K562 (cell line): Measurements from ENCODE around the gene PACRG. TPM values are rescaled to one million over a fixed set of nuclear protein-coding genes. Genes with fewer than 3 reads are reported as not detected.

ENCODE experiments used
- ATAC-seq: fragments of 200-7000 bp; cut with Tn5 transposase; 3 replicates; pipeline ENCODE4 v1.9.1; 2020; ENCODE audit warnings: moderate library complexity
- BruUV-seq: library from RNA; stranded (reverse); fragments of 400-500 nt; replicated peaks from 2 replicates; lab custom pipeline; 2021; lab: Mats Ljungman, UMichigan
- CTCF ChIA-PET: fragments of 300-600 bp; formaldehyde crosslinking; extraction: SDS; loops from one replicate; lab custom pipeline; 2021; ENCODE audit warnings: low intra/inter-chr PET ratio; lab: Yijun Ruan, JAX
- POLR2A ChIA-PET: fragments of 300-600, 350-650 bp; sonication (Branson Sonifier 250); formaldehyde crosslinking; extraction: SDS; loops from one replicate; lab custom pipeline; 2021; ENCODE audit warnings: antibody characterized with exemption, inconsistent platforms; lab: Yijun Ruan, JAX
- DNase-seq, 4 experiments: peaks; one replicate each; pipeline versions ENCODE4 v3.0.0 to v3.0.0-alpha.2; 2011 to 2018; ENCODE audit warnings: low spot score in 3 of 4, mixed read lengths in 3 of 4; ENCODE audit errors: extremely low read depth in 1 of 4
- FAIRE-seq: peaks from 2 replicates; lab custom pipeline; 2011; peaks lifted over from hg19 to GRCh38; lab: Jason Lieb, UNC
- H2AFZ ChIP-seq: 2 replicates; pipeline ENCODE4 v1.6.0; 2011; ENCODE audit warnings: low read depth, low read length, control low read depth, inconsistent platforms
- H3K27ac ChIP-seq: fragments of 200-600 bp; 3 replicates; pipeline ENCODE4 v1.8.0; 2011; ENCODE audit warnings: low read depth, mild to moderate bottlenecking, control low read depth, inconsistent platforms, low read length, moderate library complexity, mixed read lengths; ENCODE audit errors: extremely low read depth
- H3K27me3 ChIP-seq, 2 experiments: fragments of 300-600 bp in 1 of 2; 2 replicates in 1 of 2; 3 replicates in 1 of 2; pipeline versions ENCODE4 v1.6.0 to v1.8.0; 2011; ENCODE audit warnings: inconsistent platforms in 2 of 2, low read length in 2 of 2, mild to moderate bottlenecking in 1 of 2, mixed read lengths in 1 of 2, moderate library complexity in 1 of 2; ENCODE audit not compliant: control insufficient read depth in 2 of 2, insufficient read depth in 2 of 2
- H3K36me3 ChIP-seq: fragments of 300-600 bp; 3 replicates; pipeline ENCODE4 v1.8.0; 2011; ENCODE audit warnings: mild to moderate bottlenecking, low read length, inconsistent platforms; ENCODE audit not compliant: control insufficient read depth, insufficient read depth
- H3K4me1 ChIP-seq, 2 experiments: fragments of 200-600 bp in 1 of 2; replicated peaks in 1 of 2; 2 replicates in 1 of 2; 3 replicates in 1 of 2; pipeline versions ENCODE4 v1.5.1 to v1.8.0; 2011; ENCODE audit warnings: inconsistent platforms in 2 of 2, low read length in 2 of 2, mild to moderate bottlenecking in 1 of 2, mixed read lengths in 1 of 2, moderate library complexity in 1 of 2; ENCODE audit not compliant: control insufficient read depth in 2 of 2, insufficient read depth in 2 of 2
- H3K4me2 ChIP-seq: 2 replicates; pipeline ENCODE4 v1.6.1; 2011; ENCODE audit warnings: low read length, control low read depth, inconsistent platforms, mixed read lengths; ENCODE audit not compliant: insufficient read depth
- H3K4me3 ChIP-seq: fragments of 200-600 bp; sonication (generic), shearing (Covaris generic); 2 replicates; pipeline ENCODE4 v1.5.1; 2016; ENCODE audit warnings: control low read depth, inconsistent platforms
- H3K79me2 ChIP-seq: fragments of 200-600 bp; 3 replicates; pipeline ENCODE4 v1.8.0; 2011; ENCODE audit warnings: low read length, inconsistent platforms; ENCODE audit not compliant: control insufficient read depth, insufficient read depth
- H3K9ac ChIP-seq, 2 experiments: 2 replicates each; pipeline versions ENCODE4 v1.6.0 to v1.6.1; 2011; ENCODE audit warnings: low read depth in 2 of 2, low read length in 2 of 2, control low read depth in 1 of 2, inconsistent platforms in 1 of 2, mild to moderate bottlenecking in 1 of 2, mixed read lengths in 1 of 2; ENCODE audit not compliant: insufficient read depth in 1 of 2
- H3K9me1 ChIP-seq: one replicate; pipeline ENCODE4 v1.6.0; 2011; ENCODE audit warnings: inconsistent platforms, mild to moderate bottlenecking, low read length, moderate library complexity; ENCODE audit not compliant: control insufficient read depth, insufficient read depth
- H3K9me3 ChIP-seq: replicated peaks from 2 replicates; pipeline ENCODE4 v1.5.1; 2011; ENCODE audit warnings: low read depth, low read length, inconsistent platforms; ENCODE audit not compliant: control insufficient read depth, insufficient read depth
- H4K20me1 ChIP-seq: replicated peaks from 2 replicates; pipeline ENCODE4 v1.6.1; 2011; ENCODE audit warnings: low read length, inconsistent platforms, mixed read lengths; ENCODE audit not compliant: control insufficient read depth, insufficient read depth
- BCLAF1 ChIP-seq, 2 experiments: fragments of 450-650 bp in 1 of 2; IDR thresholded peaks; 2 replicates each; pipeline ENCODE4 v1.6.1; 2011 to 2017; ENCODE audit warnings: low read depth in 2 of 2, antibody characterized with exemption in 1 of 2, borderline replicate concordance in 1 of 2, low read length in 1 of 2, mild to moderate bottlenecking in 1 of 2, mixed read lengths in 1 of 2; ENCODE audit not compliant: control insufficient read depth in 1 of 2
- CTCF ChIP-seq, 3 experiments: IDR thresholded peaks in 2 of 3; conservative IDR thresholded peaks in 1 of 3; 2 replicates each; pipeline ENCODE4 v1.5.1; 2011 to 2012; ENCODE audit warnings: low read length in 3 of 3, mild to moderate bottlenecking in 3 of 3, control low read depth in 2 of 3, improper control_type of control experiment in 1 of 3, inconsistent platforms in 1 of 3, low read depth in 1 of 3, mixed read lengths in 1 of 3, moderate library complexity in 1 of 3; ENCODE audit not compliant: insufficient read depth in 2 of 3
- ETV1 ChIP-seq: fragments of 450-650 bp; conservative IDR thresholded peaks from 2 replicates; pipeline ENCODE4 v1.6.1; 2016; ENCODE audit warnings: missing genetic modification characterization, control low read depth, low read depth, missing compliant biosample characterization
- HNRNPH1 ChIP-seq: fragments of 200-400 bp; formaldehyde crosslinking; optimal IDR thresholded peaks from 2 replicates; pipeline ENCODE3; 2017; ENCODE audit warnings: low read depth, mild to moderate bottlenecking, low read length, moderate library complexity
- L3MBTL2 ChIP-seq: fragments of 450-650 bp; IDR thresholded peaks from 2 replicates; pipeline ENCODE4 v1.6.1; 2016; ENCODE audit warnings: mild to moderate bottlenecking, moderate library complexity
- NCOR1 ChIP-seq: fragments of 450-650 bp; IDR thresholded peaks from 2 replicates; pipeline ENCODE4 v1.6.1; 2016; ENCODE audit warnings: mild to moderate bottlenecking, moderate library complexity
- PTRF ChIP-seq: fragments of 450-650 bp; IDR thresholded peaks from 2 replicates; pipeline ENCODE4 v1.6.1; 2016; ENCODE audit warnings: mild to moderate bottlenecking, missing genetic modification characterization, missing compliant biosample characterization
- RBBP5 ChIP-seq: fragments of 200-600 bp; sonication (generic); IDR thresholded peaks from 2 replicates; pipeline ENCODE4 v1.6.1; 2012; ENCODE audit warnings: borderline replicate concordance, mild to moderate bottlenecking, low read length, control low read depth, inconsistent platforms; ENCODE audit not compliant: insufficient read depth, poor library complexity, severe bottlenecking
- ZBTB2 ChIP-seq: fragments of 450-650 bp; IDR thresholded peaks from 2 replicates; pipeline ENCODE4 v1.6.1; 2016; ENCODE audit warnings: antibody characterized with exemption
- ZFP91 ChIP-seq: sonication (generic); formaldehyde crosslinking; IDR thresholded peaks from 2 replicates; pipeline ENCODE4 v1.8.0; 2022; ENCODE audit warnings: mild to moderate bottlenecking, missing genetic modification reagents
- ZNF143 ChIP-seq: sonication (generic); formaldehyde crosslinking; IDR thresholded peaks from 2 replicates; pipeline ENCODE4 v1.9.0; 2022; ENCODE audit warnings: mild to moderate bottlenecking, missing genetic modification reagents
- ZNF146 ChIP-seq: IDR thresholded peaks from one replicate; pipeline ENCODE4 v1.6.1; 2018; ENCODE audit warnings: missing compliant biosample characterization; ENCODE audit not compliant: unreplicated experiment
- ZNF175 ChIP-seq: fragments of 200-800 bp; sonication (Bioruptor generic); IDR thresholded peaks from 2 replicates; pipeline ENCODE4 v1.6.1; 2016; ENCODE audit warnings: low read depth, mild to moderate bottlenecking, missing genetic modification characterization, missing compliant biosample characterization
- ZNF263 ChIP-seq: sonication (generic); formaldehyde crosslinking; IDR thresholded peaks from 2 replicates; pipeline ENCODE4 v1.8.0; 2022; ENCODE audit warnings: mild to moderate bottlenecking, missing genetic modification reagents, borderline replicate concordance
- WGBS: fragments of 100-300 bp; shearing (Covaris generic); methylation state at CpG from one replicate; pipeline ENCODE4 v1.1.6; 2016; ENCODE audit warnings: low coverage, mixed read lengths; ENCODE audit not compliant: insufficient coverage; ENCODE audit errors: missing lambda C conversion rate; 5-methylcytosine and 5-hydroxymethylcytosine counted together
- in situ Hi-C: fragments of 300-500 bp; cut with MboI; formaldehyde crosslinking; loops from 4 replicates; pipeline ENCODE4 v1.15.0; 2018; ENCODE audit warnings: inconsistent platforms, mixed read lengths
- intact Hi-C: fragments of 100-400 bp; cut with micrococcal nuclease; formaldehyde crosslinking; loops from 2 replicates; pipeline ENCODE4 v1.14.2; 2022
- polyA plus RNA-seq, 8 experiments: library from polyadenylated mRNA; depleted of rRNA in 4 of 8; stranded (reverse) in 5 of 8; unstranded in 3 of 8; fragments of >200 nt; fragmentation: Nextera tagmentation in 2 of 8; fragmentation: Illumina TruSeq in 1 of 8; extraction: Ambion mirVana in 2 of 8; extraction: Trizol in 1 of 8; gene quantifications; 2 replicates each; pipeline versions ENCODE4 v1.2.1 to v1.2.3, GENCODE V29; 2011 to 2014; ENCODE audit warnings: inconsistent platforms in 1 of 8, missing spikeins in 1 of 8
- total RNA-seq, 7 experiments: library from RNA; depleted of rRNA in 6 of 7; stranded (reverse); fragments of >200 nt in 6 of 7; fragmentation: Illumina TruSeq in 2 of 7; extraction: Trizol in 2 of 7; gene quantifications; 2 replicates each; pipeline versions ENCODE4 v1.2.1 to v1.2.3, GENCODE V29; 2011 to 2021; ENCODE audit warnings: low replicate concordance in 1 of 7

PACRG gene
- total and polyA plus RNA-seq, 9 of the 15 experiments (the other 6 are each of a cell fraction or from before 2014, with no cell fraction given), result 0.04 TPM; not detected in 8

GRCh38 chr6:163152701-163153100 is 424.9 kb downstream of the PACRG start:
- 2% methylated on average over 6 of the region's 6 CpGs for WGBS
- H3K9me1 ChIP-seq, result no peaks in the 10 kb centered on the region
- intact Hi-C loops, result no loop called here
- DNase-seq (no peak), ATAC-seq (no peak), FAIRE-seq (no peak)
- H3K36me3 ChIP-seq, result no peaks in the 10 kb centered on the region
- no peak overlapping the region for H2AFZ ChIP-seq
- H3K4me1 ChIP-seq, result peaks cover 0 to 3% of the 10 kb centered on the region in 2 experiments; a peak in 1 of 5 replicates
- ChIA-PET CTCF (no interaction called here), POLR2A (interaction anchor here (0.6 kb wide), 1 partner anchor 44 kb away, joined by 3 read pairs; no protein-coding TSS in a partner anchor)
- H3K79me2 ChIP-seq, result no peaks in the 10 kb centered on the region
- no TSS peak for BruUV-seq
- H4K20me1 ChIP-seq, result no peaks in the 10 kb centered on the region; the same call in 1 of the 2 replicates
- H3K9ac ChIP-seq, result no peak overlapping the region
- no peak overlapping the region for H3K4me2 ChIP-seq
- in situ Hi-C loops, result no loop called here
- H3K27me3 ChIP-seq, result peaks cover 23 to 42% of the 10 kb centered on the region in 2 experiments
- no peak overlapping the region for H3K4me3 ChIP-seq
- H3K9me3 ChIP-seq, result no peaks in the 10 kb centered on the region
- H3K27ac ChIP-seq, result no peak overlapping the region
- TF ChIP-seq NCOR1 (no peak), ZFP91 (no peak), CTCF (IDR thresholded peaks at IDR 0.05 in 2 of 3, conservative IDR thresholded peaks at IDR 0.05 in 1 of 3; ENCODE audit: insufficient read depth in 2 of 3, low read depth in 1 of 3, low read length in 3 of 3) (no peak), ZNF175 (no peak), ZNF146 (CRISPR knock-in tag) (no peak), HNRNPH1 (no peak), L3MBTL2 (no peak), ZNF143 (CRISPR knock-in tag) (no peak), ZNF263 (no peak), BCLAF1 (IDR thresholded peaks at IDR 0.05; ENCODE audit: borderline replicate concordance in 1 of 2, control insufficient read depth in 1 of 2, low read depth in 2 of 2, low read length in 1 of 2) (no peak), RBBP5 (no peak), ZBTB2 (no peak), ETV1 (no peak), PTRF (tag) (no peak)
